HG03196 (cell line): Measurements from ENCODE around the gene ADH6.
"Not testable (repeated sequence)": the region's sequence is repeated elsewhere in the genome, so short reads cannot be mapped to it uniquely, and the experiment has no call there.

Experiments used
- ATAC-seq: cut with Tn5 transposase; IDR thresholded peaks from one replicate; pipeline ENCODE4 v1.9.1; 2021; ENCODE audit not compliant: unreplicated experiment

ADH6 gene

GRCh38 chr4:99200138-99200537 is 18.9 kb downstream of the ADH6 start:
- ATAC-seq, result no peak

GRCh38 chr4:99190336-99190735 is 28.7 kb downstream of the ADH6 start:
- ATAC-seq, result no peak

DNA sequence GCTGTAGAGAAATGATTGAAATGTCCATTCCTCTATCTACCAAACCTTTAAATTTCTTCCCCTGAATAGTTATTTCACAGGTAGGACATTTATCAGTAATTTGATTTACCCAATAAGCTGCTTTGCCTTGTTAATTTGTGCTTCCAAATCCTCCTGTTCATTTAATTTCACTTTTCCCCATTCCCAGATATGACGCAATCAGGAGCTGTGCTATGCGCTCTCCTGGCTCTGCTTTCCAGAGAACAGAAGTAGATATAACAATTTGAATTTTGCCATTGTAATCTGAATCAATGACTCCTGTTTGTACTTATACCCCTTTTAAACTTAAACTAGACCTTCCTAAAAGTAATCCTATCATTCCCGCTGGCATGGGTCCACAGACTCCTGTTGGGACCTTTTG is 29.1 kb downstream of the ADH6 start:
- not testable (repeated sequence) for ATAC-seq

DNA sequence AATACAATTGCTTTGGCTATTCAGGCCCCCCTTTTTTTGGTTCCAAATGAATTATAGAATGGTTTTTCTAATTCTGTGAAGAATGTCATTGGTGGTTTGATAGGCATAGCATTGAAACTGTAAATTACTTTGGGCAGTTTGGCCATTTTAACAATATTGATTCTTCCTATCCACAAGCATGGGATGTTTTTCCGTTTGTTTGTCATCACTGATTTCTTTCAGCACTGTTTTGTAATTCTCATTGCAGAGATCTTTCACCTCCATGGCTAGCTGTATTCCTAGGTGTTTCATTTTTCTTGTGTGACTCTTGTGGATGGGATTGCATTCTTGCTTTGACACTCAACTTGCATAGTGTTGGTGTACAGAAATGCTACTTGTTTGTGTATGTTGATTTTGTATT is 33.0 kb downstream of the ADH6 start:
- no peak for ATAC-seq

DNA sequence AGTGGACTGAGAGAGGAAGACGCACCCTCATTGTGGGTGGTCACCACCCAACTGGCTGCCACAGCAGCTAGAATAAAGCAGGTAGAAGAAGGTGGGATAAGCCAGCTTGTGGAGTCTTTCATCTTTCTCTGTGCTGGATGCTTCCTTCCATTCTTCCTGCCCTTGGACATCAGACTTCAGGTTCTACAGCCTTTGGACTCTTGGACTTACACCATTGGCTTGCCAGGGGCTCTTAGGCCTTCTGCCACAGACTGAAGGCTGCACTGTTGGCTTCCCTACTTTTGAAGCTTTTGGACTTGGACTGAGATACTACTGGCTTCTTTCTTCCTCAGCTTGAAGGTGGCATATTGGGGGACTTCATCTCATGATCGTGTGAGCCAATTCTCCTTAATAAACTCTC is 33.5 kb downstream of the ADH6 start:
- no peak for ATAC-seq

GRCh38 chr4:99180382-99181070 is 38.5 kb downstream of the ADH6 start:
- no peak for ATAC-seq

DNA sequence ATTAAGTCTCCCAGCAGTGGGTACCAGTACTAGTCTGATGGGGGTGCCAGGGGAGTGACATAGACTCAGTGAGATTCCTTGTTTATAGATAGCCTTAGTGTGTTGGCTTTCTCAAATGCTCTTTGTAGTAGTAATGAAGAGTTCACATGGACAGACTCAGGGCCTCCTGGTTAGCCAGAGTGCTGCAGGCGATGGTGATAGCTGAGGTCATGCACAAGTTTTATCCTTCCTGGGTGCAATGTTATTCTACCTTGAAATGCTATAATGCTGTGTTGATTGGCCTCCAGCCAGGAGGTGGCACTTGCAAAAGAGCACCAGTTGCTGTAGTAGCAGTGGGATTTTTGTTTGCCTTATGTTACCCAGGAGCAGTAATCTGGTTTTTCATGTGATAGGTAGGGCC is 39.4 kb downstream of the ADH6 start:
- no peak for ATAC-seq

DNA sequence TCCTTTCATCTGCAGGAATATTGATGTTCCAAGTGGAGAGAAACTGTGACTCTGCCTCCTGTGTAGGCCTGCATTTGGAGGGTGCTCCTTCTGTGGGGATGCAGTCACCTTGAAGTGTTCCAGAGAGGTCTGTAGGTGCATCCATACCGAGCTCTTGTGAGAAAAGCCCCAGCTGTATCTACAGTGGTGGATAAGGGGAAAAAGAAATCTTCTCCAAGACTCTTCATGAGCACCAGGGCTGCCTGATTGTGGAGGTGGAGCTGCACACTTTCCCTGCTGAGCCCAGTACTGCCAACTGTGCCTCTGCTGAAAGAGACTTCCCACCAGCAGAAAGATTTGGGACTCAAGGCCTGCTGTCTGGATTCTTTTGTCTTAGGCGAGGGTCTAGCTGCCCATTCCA is 39.9 kb downstream of the ADH6 start:
- no peak for ATAC-seq

- no peak for ATAC-seq
Observed at GRCh38 chr4:99166544-99166943, 52.5 kb downstream of the ADH6 start.

DNA sequence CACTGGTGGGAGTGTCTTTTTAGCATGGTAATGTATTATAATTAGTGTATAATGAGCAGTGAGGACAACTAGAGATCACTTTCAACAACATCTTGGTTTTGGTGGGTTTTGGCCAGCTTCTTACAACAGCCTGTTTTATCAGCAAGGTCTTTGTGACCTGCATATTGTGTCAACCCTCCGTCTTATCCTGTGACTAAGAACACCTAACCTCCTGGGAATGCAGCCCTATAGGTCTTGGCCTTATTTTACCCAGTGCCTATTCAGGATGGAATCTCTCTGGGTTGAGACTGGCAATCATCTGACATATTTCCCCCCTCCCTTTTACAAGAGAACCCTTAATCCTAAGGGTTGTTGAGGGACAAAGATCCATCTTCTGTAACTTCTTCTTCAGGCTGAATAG is 53.1 kb downstream of the ADH6 start:
- ATAC-seq, result no peak

GRCh38 chr4:99161373-99162099 is 57.5 kb downstream of the ADH6 start:
- no peak for ATAC-seq

GRCh38 chr4:99159699-99160098 is 59.3 kb downstream of the ADH6 start:
- no peak for ATAC-seq

DNA sequence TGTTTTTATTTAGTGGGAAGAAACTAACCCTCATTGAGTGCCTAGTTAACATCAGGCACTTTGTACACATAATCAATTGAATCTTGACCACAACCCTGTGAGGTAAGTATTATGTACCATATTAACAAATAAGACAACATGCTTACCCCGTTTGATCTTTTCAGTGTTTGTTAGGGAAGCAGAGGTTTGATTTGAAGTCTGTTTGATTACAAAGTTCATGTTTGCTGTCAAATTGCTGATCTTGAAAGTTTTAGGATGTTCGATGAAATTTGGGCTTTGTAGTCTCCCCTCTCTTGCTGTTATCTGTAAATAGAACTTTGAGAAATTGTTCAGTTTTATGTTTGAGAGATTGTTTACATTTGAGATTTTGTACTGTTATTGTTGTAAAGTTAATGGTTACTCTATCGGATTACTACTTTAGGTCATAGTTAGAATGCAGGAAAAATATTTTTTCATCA is 61.5 kb downstream of the ADH6 start:
- ATAC-seq, result no peak

- no peak for ATAC-seq
Observed at GRCh38 chr4:99156992-99157391, 62.1 kb downstream of the ADH6 start.

DNA sequence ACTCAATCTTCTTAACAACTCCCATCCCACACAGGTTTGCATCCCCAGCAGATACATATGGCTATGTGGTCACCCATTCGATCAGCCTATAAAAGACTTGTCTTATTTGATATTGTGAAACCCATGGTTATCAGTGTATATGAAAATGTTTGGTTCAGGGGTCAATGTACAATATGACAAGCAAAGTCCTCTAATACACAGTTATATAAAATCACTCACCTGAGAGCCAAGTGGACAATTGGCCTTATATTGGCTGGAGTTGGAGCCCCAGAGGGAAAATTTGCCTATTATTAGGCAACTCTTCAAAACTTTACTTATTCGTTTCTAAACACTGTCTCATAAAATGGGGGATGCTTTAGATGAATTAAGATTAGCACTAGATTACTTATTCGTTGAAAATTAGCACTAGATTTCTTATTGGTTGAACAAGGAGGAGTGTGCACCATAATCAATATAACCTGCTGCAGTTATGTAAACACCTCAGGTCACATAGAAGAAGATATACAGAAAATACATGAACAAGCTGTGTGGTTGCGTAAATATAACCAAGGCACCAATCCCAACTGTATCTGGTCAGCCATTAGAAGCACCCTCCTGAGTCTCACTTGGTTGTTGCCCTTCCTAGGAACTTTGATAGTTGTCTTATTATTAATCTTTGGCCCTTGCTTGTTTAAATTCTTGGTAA is 64.2 kb downstream of the ADH6 start:
- ATAC-seq, result no peak
